NB4 (cell line): ENCODE measurements around the gene CHAMP1.

Experiments used
- DNase-seq: peaks from one replicate; pipeline ENCODE4 v3.0.0; 2010; ENCODE audit warnings: low read depth
- H3K4me3 ChIP-seq: one replicate; pipeline ENCODE4 v1.5.1; 2011; ENCODE audit warnings: mild to moderate bottlenecking, low read depth, low read length, moderate library complexity
- CTCF ChIP-seq: IDR thresholded peaks from one replicate; pipeline ENCODE4 v1.5.1; 2012; ENCODE audit warnings: low read depth, low read length
- MAX ChIP-seq: IDR thresholded peaks from 2 replicates; pipeline ENCODE4 v1.6.1; 2011; ENCODE audit warnings: low read depth, low read length
- MYC ChIP-seq: IDR thresholded peaks from 2 replicates; pipeline ENCODE4 v1.6.1; 2011; ENCODE audit warnings: low read depth, low read length
- POLR2A ChIP-seq: IDR thresholded peaks from 2 replicates; pipeline ENCODE4 v1.6.1; 2011; ENCODE audit warnings: mild to moderate bottlenecking; ENCODE audit not compliant: insufficient read length; ENCODE audit errors: extremely low read depth

CHAMP1 gene

GRCh38 chr13:114314074-114314912 is at the start of gene CHAMP1:
Gene CHAMP1, plus strand, starts transcription at chr13:114314503. Its CDS starts 9,340 bp downstream, at chr13:114323843.
- TF ChIP-seq CTCF, result no peak
- TF ChIP-seq MAX, result peak; percentile 97
- TF ChIP-seq POLR2A, result peak; percentile 95
- peak; percentile 97 for TF ChIP-seq MYC
- H3K4me3 ChIP-seq, result peak within 1 kb of the TSS; percentile 87
- peak; percentile 99 for DNase-seq

GRCh38 chr13:114264886-114265611 is 49.3 kb upstream of the CHAMP1 start:
- no peak overlapping the region for H3K4me3 ChIP-seq
- no peak for DNase-seq

GRCh38 chr13:114266241-114266640 is 48.1 kb upstream of the CHAMP1 start:
- TF ChIP-seq POLR2A, result no peak
- no peak for TF ChIP-seq MAX
- TF ChIP-seq CTCF, result no peak
- TF ChIP-seq MYC, result no peak
- no peak for DNase-seq
- H3K4me3 ChIP-seq, result no peak overlapping the region

More at GRCh38 chr13:114264886-114265611, 49.3 kb upstream of the CHAMP1 start:
- TF ChIP-seq CTCF (no peak), MYC (no peak), POLR2A (no peak), MAX (no peak)

GRCh38 chr13:114268344-114269280 is 45.7 kb upstream of the CHAMP1 start:
- TF ChIP-seq MAX (no peak), MYC (no peak), POLR2A (no peak), CTCF (no peak)
- H3K4me3 ChIP-seq, result no peak overlapping the region
- no peak for DNase-seq

- DNase-seq, result no peak
- no peak for TF ChIP-seq MAX
- TF ChIP-seq CTCF, result no peak
- TF ChIP-seq MYC, result no peak
- no peak for TF ChIP-seq POLR2A
- no peak overlapping the region for H3K4me3 ChIP-seq
Observed at GRCh38 chr13:114269281-114269770, 45.0 kb upstream of the CHAMP1 start.
